Suprapubic skin (tissue), 4 donors: ENCODE results near the gene DCTN5.

ENCODE experiments used
- EP300 ChIP-seq: sonication (generic); formaldehyde crosslinking; IDR thresholded peaks from one replicate; pipeline ENCODE4 v1.6.1; 2017; ENCODE audit warnings: antibody characterized with exemption
- POLR2A ChIP-seq, 2 donors: fragments of 450-650 bp; IDR thresholded peaks; one replicate each; pipeline ENCODE4 v1.6.1; 2017; ENCODE audit warnings: antibody characterized with exemption in 2 of 2, mild to moderate bottlenecking in 2 of 2, moderate library complexity in 2 of 2
- POLR2AphosphoS5 ChIP-seq, 3 donors: sonication (generic); formaldehyde crosslinking; IDR thresholded peaks; one replicate each; pipeline ENCODE4 v1.6.1; 2017; ENCODE audit warnings: antibody characterized with exemption in 3 of 3
- TF ChIP-seq, protein P1 (sequence below), 2 donors: fragments of 200-600 bp in 1 of 2; fragments of 450-650 bp in 1 of 2; sonication (generic) in 1 of 2; IDR thresholded peaks; one replicate each; pipeline ENCODE4 v1.5.1; 2016 to 2019; ENCODE audit warnings: antibody characterized with exemption in 2 of 2, mild to moderate bottlenecking in 1 of 2, moderate library complexity in 1 of 2

- TF ChIP-seq, protein P1, sequence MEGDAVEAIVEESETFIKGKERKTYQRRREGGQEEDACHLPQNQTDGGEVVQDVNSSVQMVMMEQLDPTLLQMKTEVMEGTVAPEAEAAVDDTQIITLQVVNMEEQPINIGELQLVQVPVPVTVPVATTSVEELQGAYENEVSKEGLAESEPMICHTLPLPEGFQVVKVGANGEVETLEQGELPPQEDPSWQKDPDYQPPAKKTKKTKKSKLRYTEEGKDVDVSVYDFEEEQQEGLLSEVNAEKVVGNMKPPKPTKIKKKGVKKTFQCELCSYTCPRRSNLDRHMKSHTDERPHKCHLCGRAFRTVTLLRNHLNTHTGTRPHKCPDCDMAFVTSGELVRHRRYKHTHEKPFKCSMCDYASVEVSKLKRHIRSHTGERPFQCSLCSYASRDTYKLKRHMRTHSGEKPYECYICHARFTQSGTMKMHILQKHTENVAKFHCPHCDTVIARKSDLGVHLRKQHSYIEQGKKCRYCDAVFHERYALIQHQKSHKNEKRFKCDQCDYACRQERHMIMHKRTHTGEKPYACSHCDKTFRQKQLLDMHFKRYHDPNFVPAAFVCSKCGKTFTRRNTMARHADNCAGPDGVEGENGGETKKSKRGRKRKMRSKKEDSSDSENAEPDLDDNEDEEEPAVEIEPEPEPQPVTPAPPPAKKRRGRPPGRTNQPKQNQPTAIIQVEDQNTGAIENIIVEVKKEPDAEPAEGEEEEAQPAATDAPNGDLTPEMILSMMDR (IDR thresholded peaks at IDR 0.05), result no peak
- no peak for TF ChIP-seq POLR2A (IDR thresholded peaks at IDR 0.05)
- no peak for TF ChIP-seq POLR2AphosphoS5 (IDR thresholded peaks at IDR 0.05)
- no peak for TF ChIP-seq EP300
These were observed 53.0 kb downstream of the DCTN5 start for GRCh38 chr16:23694265-23694643.
